K562 (cell line): Measurements from ENCODE around the gene CPLANE2. TPM values are rescaled to one million over a fixed set of nuclear protein-coding genes. Genes with fewer than 3 reads are reported as not detected.
A peak's percentile ranks its signal among the peaks of the same experiment; 100 is the strongest.

Experiments used
- BRD9 ChIP-seq: fragments of 450-650 bp; IDR thresholded peaks from 2 replicates; pipeline ENCODE4 v1.6.1; 2018; ENCODE audit warnings: low read depth; ENCODE audit not compliant: partially characterized antibody
- CHD4 ChIP-seq: fragments of 200-600 bp; sonication (generic); IDR thresholded peaks from 3 replicates; pipeline ENCODE4 v1.6.1; 2012; ENCODE audit warnings: low read depth, mild to moderate bottlenecking, mixed read lengths, low read length, inconsistent platforms; ENCODE audit not compliant: insufficient read depth, insufficient replicate concordance, poor library complexity, severe bottlenecking
- EHMT2 ChIP-seq: fragments of 450-650 bp; IDR thresholded peaks from 2 replicates; pipeline ENCODE4 v1.6.1; 2018; ENCODE audit warnings: antibody characterized with exemption
- HDGF ChIP-seq: fragments of 450-650 bp; IDR thresholded peaks from 2 replicates; pipeline ENCODE4 v1.6.1; 2016
- KDM1A ChIP-seq, 2 experiments: fragments of 450-650 bp; IDR thresholded peaks; 2 replicates each; pipeline ENCODE4 v1.6.1; 2016; ENCODE audit warnings: mild to moderate bottlenecking in 2 of 2
- MTA1 ChIP-seq: fragments of 450-650 bp; IDR thresholded peaks from 2 replicates; pipeline ENCODE4 v1.6.1; 2017; ENCODE audit warnings: borderline replicate concordance
- NEUROD1 ChIP-seq: fragments of 150-350 bp; IDR thresholded peaks from 2 replicates; pipeline ENCODE4 v1.6.1; 2014; ENCODE audit warnings: borderline replicate concordance, low read length, low read depth; ENCODE audit not compliant: partially characterized antibody
- NFE2L1 ChIP-seq: fragments of 450-650 bp; IDR thresholded peaks from 2 replicates; pipeline ENCODE4 v1.6.1; 2016; ENCODE audit warnings: missing genetic modification characterization, low read depth, mild to moderate bottlenecking, missing compliant biosample characterization, moderate library complexity, borderline replicate concordance
- PHB2 ChIP-seq: fragments of 450-650 bp; IDR thresholded peaks from 2 replicates; pipeline ENCODE4 v1.6.1; 2017; ENCODE audit warnings: low read depth
- TAF7 ChIP-seq: fragments of 450-650 bp; IDR thresholded peaks from 2 replicates; pipeline ENCODE4 v1.6.1; 2016; ENCODE audit warnings: missing genetic modification characterization, missing compliant biosample characterization
- WHSC1 ChIP-seq: IDR thresholded peaks from one replicate; pipeline ENCODE4 v1.6.1; 2012; ENCODE audit warnings: low read length, control low read depth, inconsistent platforms
- ZBTB17 ChIP-seq: fragments of 450-650 bp; formaldehyde crosslinking; IDR thresholded peaks from 2 replicates; pipeline ENCODE4 v1.4.0; 2020; ENCODE audit warnings: mild to moderate bottlenecking
- ZNF143 ChIP-seq: sonication (generic); formaldehyde crosslinking; IDR thresholded peaks from 2 replicates; pipeline ENCODE4 v1.9.0; 2022; ENCODE audit warnings: mild to moderate bottlenecking, missing genetic modification reagents
- ZNF717 ChIP-seq: fragments of 250-450 bp; sonication (Bioruptor Pico); IDR thresholded peaks from 2 replicates; pipeline ENCODE4 v1.5.0; 2021
- polyA plus RNA-seq, 8 experiments: library from polyadenylated mRNA; depleted of rRNA in 4 of 8; stranded (reverse) in 5 of 8; unstranded in 3 of 8; fragments of >200 nt; fragmentation: Nextera tagmentation in 2 of 8; fragmentation: Illumina TruSeq in 1 of 8; extraction: Ambion mirVana in 2 of 8; extraction: Trizol in 1 of 8; gene quantifications; 2 replicates each; pipeline versions ENCODE4 v1.2.1 to v1.2.3, GENCODE V29; 2011 to 2014; ENCODE audit warnings: inconsistent platforms in 1 of 8, missing spikeins in 1 of 8
- total RNA-seq, 7 experiments: library from RNA; depleted of rRNA in 6 of 7; stranded (reverse); fragments of >200 nt in 6 of 7; fragmentation: Illumina TruSeq in 2 of 7; extraction: Trizol in 2 of 7; gene quantifications; 2 replicates each; pipeline versions ENCODE4 v1.2.1 to v1.2.3, GENCODE V29; 2011 to 2021; ENCODE audit warnings: low replicate concordance in 1 of 7
- TF ChIP-seq, protein P1 (sequence below): fragments of 450-650 bp; IDR thresholded peaks from 2 replicates; pipeline ENCODE4 v1.6.1; 2016; ENCODE audit warnings: missing biosample characterization, missing genetic modification characterization
- TF ChIP-seq, protein P2 (sequence below): fragments of 250-450 bp; sonication (Bioruptor Pico); IDR thresholded peaks from 2 replicates; pipeline ENCODE4 v1.4.0; 2020; ENCODE audit warnings: mild to moderate bottlenecking, moderate library complexity
- TF ChIP-seq, protein P3 (sequence below): IDR thresholded peaks from 2 replicates; pipeline ENCODE4 v1.6.1; 2016; ENCODE audit warnings: missing genetic modification characterization, missing compliant biosample characterization
- TF ChIP-seq, protein P4 (sequence below): sonication (generic); IDR thresholded peaks from 2 replicates; pipeline ENCODE4 v1.6.1; 2016
- TF ChIP-seq, protein P5 (sequence below): sonication (generic); formaldehyde crosslinking; IDR thresholded peaks from 2 replicates; pipeline ENCODE4 v1.8.0; 2022; ENCODE audit warnings: mild to moderate bottlenecking, missing genetic modification reagents, borderline replicate concordance

The CPLANE2 gene
- total and polyA plus RNA-seq, 9 of the 15 experiments (the other 6 are each of a cell fraction or from before 2014, with no cell fraction given) = 0.17 to 20.9 (median 8.1) TPM

DNA sequence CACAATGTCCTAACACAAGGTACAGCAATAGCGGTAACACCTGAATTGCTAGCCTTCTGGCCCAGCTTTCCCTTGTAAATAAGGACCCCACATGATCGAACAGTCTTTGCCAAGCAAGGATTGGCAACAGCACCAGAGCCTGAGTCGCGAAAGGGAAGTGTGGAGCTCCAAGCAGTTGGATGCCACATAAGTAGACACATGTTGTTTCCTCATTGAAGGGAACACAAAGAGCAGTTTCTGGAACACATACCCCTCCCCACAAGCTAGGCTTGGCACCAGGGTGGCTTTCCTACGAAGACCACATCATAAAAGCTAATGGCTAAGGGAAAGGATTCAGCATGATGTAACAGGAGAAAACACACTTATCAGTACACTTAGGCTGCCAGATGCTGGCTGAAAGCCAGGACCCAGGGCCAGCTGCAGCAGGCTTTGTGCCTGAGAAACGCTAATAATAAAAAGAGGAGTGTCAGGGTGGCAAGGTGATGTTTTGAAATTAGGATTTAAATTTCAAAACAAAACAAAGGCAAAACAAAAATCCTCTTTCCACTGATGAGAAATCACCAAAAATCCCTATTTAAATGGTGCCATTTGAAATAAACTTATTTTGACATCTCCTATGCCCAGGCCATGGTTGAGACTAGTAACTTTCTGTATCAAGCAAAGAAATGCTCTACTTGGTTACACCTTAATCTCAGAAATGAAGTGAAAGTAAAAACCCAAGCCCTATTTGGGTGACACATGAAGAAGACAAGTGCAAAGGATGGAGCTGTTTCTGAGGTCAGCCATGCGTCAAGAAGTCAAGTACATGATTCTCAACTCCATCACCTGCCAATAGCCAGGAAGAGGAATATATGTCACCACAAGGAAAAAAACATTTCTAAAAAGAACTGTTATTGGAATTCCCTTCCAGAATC lies 11.9 kb upstream of the CPLANE2 start (continued):
- TF ChIP-seq NFE2L1 (tag) (no peak), ZBTB17 (peak; percentile 89), BRD9 (peak; percentile 95), MTA1 (peak; percentile 38; the same call in 1 of the 2 replicates), NEUROD1 (peak; percentile 69), PHB2 (no peak), KDM1A (IDR thresholded peaks at IDR 0.05) (peak; percentile 27 to 57; a peak in 2 of 4 replicates), ZNF717 (CRISPR knock-in tag) (no peak), EHMT2 (no peak), TAF7 (tag) (peak; percentile 57), HDGF (no peak), ZNF143 (CRISPR knock-in tag) (no peak), WHSC1 (no peak), CHD4 (no peak)
- TF ChIP-seq, protein P1, sequence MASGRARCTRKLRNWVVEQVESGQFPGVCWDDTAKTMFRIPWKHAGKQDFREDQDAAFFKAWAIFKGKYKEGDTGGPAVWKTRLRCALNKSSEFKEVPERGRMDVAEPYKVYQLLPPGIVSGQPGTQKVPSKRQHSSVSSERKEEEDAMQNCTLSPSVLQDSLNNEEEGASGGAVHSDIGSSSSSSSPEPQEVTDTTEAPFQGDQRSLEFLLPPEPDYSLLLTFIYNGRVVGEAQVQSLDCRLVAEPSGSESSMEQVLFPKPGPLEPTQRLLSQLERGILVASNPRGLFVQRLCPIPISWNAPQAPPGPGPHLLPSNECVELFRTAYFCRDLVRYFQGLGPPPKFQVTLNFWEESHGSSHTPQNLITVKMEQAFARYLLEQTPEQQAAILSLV (tag) = peak; percentile 84
- TF ChIP-seq, protein P2, sequence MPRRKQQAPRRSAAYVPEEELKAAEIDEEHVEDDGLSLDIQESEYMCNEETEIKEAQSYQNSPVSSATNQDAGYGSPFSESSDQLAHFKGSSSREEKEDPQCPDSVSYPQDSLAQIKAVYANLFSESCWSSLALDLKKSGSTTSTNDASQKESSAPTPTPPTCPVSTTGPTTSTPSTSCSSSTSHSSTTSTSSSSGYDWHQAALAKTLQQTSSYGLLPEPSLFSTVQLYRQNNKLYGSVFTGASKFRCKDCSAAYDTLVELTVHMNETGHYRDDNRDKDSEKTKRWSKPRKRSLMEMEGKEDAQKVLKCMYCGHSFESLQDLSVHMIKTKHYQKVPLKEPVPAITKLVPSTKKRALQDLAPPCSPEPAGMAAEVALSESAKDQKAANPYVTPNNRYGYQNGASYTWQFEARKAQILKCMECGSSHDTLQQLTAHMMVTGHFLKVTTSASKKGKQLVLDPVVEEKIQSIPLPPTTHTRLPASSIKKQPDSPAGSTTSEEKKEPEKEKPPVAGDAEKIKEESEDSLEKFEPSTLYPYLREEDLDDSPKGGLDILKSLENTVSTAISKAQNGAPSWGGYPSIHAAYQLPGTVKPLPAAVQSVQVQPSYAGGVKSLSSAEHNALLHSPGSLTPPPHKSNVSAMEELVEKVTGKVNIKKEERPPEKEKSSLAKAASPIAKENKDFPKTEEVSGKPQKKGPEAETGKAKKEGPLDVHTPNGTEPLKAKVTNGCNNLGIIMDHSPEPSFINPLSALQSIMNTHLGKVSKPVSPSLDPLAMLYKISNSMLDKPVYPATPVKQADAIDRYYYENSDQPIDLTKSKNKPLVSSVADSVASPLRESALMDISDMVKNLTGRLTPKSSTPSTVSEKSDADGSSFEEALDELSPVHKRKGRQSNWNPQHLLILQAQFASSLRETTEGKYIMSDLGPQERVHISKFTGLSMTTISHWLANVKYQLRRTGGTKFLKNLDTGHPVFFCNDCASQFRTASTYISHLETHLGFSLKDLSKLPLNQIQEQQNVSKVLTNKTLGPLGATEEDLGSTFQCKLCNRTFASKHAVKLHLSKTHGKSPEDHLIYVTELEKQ (CRISPR knock-in tag) = no peak
- TF ChIP-seq, protein P3, sequence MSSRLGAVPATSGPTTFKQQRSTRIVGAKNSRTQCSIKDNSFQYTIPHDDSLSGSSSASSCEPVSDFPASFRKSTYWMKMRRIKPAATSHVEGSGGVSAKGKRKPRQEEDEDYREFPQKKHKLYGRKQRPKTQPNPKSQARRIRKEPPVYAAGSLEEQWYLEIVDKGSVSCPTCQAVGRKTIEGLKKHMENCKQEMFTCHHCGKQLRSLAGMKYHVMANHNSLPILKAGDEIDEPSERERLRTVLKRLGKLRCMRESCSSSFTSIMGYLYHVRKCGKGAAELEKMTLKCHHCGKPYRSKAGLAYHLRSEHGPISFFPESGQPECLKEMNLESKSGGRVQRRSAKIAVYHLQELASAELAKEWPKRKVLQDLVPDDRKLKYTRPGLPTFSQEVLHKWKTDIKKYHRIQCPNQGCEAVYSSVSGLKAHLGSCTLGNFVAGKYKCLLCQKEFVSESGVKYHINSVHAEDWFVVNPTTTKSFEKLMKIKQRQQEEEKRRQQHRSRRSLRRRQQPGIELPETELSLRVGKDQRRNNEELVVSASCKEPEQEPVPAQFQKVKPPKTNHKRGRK (tag) = no peak
- TF ChIP-seq, protein P4, sequence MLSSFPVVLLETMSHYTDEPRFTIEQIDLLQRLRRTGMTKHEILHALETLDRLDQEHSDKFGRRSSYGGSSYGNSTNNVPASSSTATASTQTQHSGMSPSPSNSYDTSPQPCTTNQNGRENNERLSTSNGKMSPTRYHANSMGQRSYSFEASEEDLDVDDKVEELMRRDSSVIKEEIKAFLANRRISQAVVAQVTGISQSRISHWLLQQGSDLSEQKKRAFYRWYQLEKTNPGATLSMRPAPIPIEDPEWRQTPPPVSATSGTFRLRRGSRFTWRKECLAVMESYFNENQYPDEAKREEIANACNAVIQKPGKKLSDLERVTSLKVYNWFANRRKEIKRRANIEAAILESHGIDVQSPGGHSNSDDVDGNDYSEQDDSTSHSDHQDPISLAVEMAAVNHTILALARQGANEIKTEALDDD = no peak
- TF ChIP-seq, protein P5, sequence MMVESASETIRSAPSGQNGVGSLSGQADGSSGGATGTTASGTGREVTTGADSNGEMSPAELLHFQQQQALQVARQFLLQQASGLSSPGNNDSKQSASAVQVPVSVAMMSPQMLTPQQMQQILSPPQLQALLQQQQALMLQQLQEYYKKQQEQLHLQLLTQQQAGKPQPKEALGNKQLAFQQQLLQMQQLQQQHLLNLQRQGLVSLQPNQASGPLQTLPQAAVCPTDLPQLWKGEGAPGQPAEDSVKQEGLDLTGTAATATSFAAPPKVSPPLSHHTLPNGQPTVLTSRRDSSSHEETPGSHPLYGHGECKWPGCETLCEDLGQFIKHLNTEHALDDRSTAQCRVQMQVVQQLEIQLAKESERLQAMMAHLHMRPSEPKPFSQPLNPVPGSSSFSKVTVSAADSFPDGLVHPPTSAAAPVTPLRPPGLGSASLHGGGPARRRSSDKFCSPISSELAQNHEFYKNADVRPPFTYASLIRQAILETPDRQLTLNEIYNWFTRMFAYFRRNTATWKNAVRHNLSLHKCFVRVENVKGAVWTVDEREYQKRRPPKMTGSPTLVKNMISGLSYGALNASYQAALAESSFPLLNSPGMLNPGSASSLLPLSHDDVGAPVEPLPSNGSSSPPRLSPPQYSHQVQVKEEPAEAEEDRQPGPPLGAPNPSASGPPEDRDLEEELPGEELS (CRISPR knock-in tag) = no peak
